ENCODE data around the gene GNG12.

The GNG12 gene

DNA sequence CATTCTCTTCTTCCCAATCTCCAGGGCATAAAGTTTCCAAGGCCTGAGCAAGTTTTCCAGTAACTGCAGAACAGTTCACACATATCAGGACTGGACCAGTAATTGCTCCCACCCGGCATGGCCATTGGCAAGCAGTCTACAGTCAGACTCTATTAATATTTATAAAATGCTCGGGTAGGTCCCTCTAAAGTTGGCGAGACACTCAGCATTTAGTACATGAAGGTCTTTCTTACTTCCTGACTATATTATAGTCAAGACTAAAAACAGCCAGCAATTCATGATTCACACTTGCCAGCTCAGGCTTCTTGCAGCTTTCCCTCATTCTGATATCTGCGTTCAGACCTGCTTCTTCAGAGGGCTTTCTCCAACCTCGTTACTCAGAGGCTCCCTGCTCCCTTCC, 122.8 kb downstream of the GNG12 start:
- H3K9me3 Mint-ChIP-seq, result no peaks in the 10 kb centered on the region
- H3K4me1 Mint-ChIP-seq, result no peaks in the 10 kb centered on the region
- no peak overlapping the region for H3K4me3 Mint-ChIP-seq

DNA sequence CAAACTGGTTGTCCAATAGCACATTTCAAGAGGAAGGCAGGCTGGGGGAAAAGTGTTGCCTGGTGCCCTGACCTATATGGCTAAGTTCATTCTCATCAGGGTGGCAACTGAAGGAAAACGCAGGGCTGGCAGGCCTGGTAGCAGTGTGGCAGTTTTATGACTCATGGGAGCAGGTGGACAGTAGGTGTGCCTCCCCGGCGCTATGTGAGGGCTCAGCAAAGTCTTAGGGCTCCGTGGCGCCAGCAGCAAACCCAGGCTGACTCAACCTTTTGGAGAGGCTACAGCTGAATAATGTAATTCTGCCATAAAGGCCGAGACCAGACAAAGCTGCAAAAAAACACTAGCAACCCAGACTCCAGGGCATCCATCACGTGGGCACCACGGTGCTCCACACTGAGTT, 124.7 kb downstream of the GNG12 start:
- Mint-ChIP-seq H3K4me3 (no peak overlapping the region), H3K4me1 (no peaks in the 10 kb centered on the region), H3K27me3 (no peaks in the 10 kb centered on the region), H3K36me3 (no peaks in the 10 kb centered on the region), H3K9me3 (no peaks in the 10 kb centered on the region), H3K27ac (no peak overlapping the region)
- ATAC-seq (replicated peaks) (no peak), DNase-seq (no peak)

More for the DNA sequence above, 122.8 kb downstream of the GNG12 start:
- ATAC-seq (replicated peaks) (no peak), DNase-seq (no peak)
- H3K36me3 Mint-ChIP-seq, result no peaks in the 10 kb centered on the region
- H3K27me3 Mint-ChIP-seq, result no peaks in the 10 kb centered on the region
- H3K27ac Mint-ChIP-seq, result no peak overlapping the region

DNA sequence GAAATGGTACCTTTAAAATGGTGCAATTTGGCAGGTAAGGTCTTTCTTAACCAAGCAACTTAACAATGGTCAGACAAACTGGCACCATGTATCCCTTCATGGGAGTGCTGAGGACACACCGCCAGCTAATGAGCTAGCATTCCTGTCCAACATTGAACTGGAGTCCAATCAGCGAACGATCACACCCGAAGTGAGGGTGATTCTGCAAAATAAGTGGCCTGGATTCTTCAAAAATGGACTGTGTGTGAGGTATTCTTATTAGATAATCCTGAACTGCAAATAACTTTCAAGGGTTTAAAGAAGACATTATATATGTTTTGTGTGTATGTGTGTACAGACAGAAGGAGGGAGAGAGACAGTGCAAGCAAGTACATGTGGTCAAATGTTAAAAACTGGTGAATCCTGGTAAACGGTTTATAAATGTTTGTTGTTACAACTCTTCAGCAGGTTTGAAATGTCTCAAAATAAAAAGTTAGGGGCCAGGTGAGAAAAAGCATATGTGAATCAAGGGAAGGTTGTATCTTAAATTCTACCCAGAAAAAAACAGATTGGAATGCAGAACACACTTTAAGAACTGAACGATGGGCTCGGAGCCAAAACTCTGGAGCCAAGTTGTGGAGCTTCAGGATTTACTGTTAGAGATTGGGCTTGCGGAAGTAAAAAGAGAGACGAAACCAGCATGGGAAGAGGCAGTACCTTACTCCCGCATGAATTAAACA, 127.4 kb downstream of the GNG12 start:
- no peak for DNase-seq
- H3K9me3 Mint-ChIP-seq, result no peaks in the 10 kb centered on the region
- ATAC-seq (replicated peaks), result no peak
- H3K27ac Mint-ChIP-seq, result no peak overlapping the region
- no peak overlapping the region for H3K4me3 Mint-ChIP-seq
- H3K4me1 Mint-ChIP-seq, result peaks cover 0 to 4% of the 10 kb centered on the region in 2 donors
- H3K36me3 Mint-ChIP-seq, result no peaks in the 10 kb centered on the region
- no peaks in the 10 kb centered on the region for H3K27me3 Mint-ChIP-seq

DNA sequence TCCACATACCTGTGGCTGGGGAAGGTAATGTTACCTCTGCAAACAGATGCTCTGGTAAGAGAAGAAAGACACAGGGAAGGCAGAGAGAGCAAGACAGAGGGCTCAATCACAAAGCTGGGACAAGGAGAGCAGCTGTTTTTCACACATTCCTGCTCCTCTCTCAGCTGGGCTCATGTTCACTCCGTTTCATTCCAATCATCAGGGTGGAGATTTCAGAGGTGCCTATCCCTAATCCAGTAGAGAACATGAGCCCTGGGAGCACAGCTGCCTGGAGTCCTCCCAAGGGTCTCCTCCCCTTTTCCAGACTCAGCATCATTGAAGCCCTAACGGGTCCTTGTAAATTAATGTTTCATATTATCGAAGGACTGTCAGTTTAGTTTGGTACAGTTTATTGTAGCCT, 128.9 kb downstream of the GNG12 start:
- H3K36me3 Mint-ChIP-seq, result no peaks in the 10 kb centered on the region

DNA sequence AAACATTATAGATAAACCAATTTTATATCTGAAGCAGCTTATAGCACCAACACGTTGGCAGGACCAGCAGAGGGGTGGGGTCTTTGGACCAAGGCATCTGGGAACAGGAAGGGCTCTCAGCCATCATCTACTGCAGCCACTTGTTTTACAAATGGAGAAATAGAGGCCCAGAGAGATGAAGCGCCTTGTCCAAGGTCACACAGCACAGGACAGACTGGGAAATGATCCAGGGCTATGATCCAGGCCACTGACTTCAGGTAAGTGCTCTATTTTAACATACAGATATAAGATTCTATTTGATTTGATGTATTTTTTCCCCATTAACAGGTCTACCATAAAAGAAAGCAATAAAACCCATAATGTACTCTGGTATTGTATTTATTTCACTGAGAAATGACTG, 131.4 kb downstream of the GNG12 start:
- DNase-seq (no peak), ATAC-seq (replicated peaks) (no peak)
- Mint-ChIP-seq H3K4me3 (no peak overlapping the region), H3K27me3 (no peaks in the 10 kb centered on the region), H3K4me1 (peaks cover 0 to 7% of the 10 kb centered on the region in 2 donors), H3K27ac (no peak overlapping the region), H3K9me3 (no peaks in the 10 kb centered on the region), H3K36me3 (no peaks in the 10 kb centered on the region)

More for the DNA sequence above, 128.9 kb downstream of the GNG12 start:
- Mint-ChIP-seq H3K27ac (no peak overlapping the region), H3K9me3 (no peaks in the 10 kb centered on the region), H3K4me3 (no peak overlapping the region), H3K4me1 (peaks cover 0 to 7% of the 10 kb centered on the region in 2 donors), H3K27me3 (no peaks in the 10 kb centered on the region)
- no peak for DNase-seq
- ATAC-seq (replicated peaks), result no peak

DNA sequence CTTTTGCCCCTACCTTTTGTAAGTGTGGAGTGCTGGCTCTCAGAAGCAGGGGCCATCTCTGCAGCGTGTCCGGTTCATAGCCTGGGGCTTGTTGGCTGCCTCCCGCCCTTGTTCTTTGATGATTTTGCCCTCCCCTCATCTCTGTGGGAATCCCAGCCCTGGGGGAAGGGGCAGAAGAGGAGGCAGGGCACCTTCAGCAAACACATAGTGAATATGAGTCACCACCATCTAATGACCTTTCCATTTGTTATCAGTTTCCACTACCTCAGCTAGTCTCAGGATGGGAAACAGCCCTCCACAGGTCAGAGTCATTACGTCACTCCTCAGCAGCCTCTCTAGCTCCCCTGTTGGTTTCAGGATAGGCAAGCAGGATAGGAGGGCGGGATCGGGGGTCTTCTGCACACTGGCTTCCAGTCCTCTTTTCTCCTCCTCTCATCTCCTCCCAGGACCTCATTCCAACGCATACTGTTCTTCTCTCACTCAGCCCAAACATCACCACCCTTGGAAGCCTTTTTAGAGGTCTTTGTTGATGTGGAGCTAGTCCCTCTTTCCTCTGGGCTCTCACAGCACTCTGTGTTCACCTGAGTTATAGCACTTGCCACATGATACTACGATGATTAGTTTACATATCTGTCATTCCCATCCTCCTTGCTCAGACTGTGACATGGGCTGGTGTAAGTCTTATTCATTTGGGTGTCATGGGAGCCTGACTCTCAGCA, 132.4 kb downstream of the GNG12 start:
- H3K4me3 Mint-ChIP-seq, result no peak overlapping the region
- H3K4me1 Mint-ChIP-seq, result peaks cover 0 to 7% of the 10 kb centered on the region in 2 donors
- no peaks in the 10 kb centered on the region for H3K27me3 Mint-ChIP-seq
- no peaks in the 10 kb centered on the region for H3K36me3 Mint-ChIP-seq
- peak; percentile 86 to 94 for ATAC-seq (replicated peaks)
- no peaks in the 10 kb centered on the region for H3K9me3 Mint-ChIP-seq
- H3K27ac Mint-ChIP-seq, result no peak overlapping the region
- DNase-seq, result no peak

DNA sequence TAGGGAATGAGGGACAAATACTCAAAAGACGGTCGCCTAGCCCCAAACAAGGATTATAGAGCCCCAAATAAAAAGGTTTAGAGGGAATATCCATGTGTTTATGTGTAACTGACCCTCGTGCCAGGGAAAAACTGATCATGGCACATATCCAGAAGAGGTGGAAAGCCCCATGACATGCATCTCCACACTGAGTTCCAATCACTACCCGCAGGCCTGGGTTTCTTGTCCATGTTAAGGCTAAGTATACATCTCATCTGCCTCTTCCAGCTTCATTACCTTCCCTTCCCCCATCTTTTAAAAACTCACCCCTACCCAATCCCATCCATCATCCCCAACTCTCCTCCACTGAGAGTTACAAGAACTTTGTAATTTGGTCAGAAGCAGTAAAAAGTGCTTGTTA, 133.0 kb downstream of the GNG12 start:
- peaks cover 0 to 7% of the 10 kb centered on the region in 2 donors for H3K4me1 Mint-ChIP-seq
- no peaks in the 10 kb centered on the region for H3K27me3 Mint-ChIP-seq
- H3K36me3 Mint-ChIP-seq, result no peaks in the 10 kb centered on the region
- no peak overlapping the region for H3K4me3 Mint-ChIP-seq
- ATAC-seq (replicated peaks) (no peak), DNase-seq (no peak)
- no peak overlapping the region for H3K27ac Mint-ChIP-seq
- no peaks in the 10 kb centered on the region for H3K9me3 Mint-ChIP-seq

DNA sequence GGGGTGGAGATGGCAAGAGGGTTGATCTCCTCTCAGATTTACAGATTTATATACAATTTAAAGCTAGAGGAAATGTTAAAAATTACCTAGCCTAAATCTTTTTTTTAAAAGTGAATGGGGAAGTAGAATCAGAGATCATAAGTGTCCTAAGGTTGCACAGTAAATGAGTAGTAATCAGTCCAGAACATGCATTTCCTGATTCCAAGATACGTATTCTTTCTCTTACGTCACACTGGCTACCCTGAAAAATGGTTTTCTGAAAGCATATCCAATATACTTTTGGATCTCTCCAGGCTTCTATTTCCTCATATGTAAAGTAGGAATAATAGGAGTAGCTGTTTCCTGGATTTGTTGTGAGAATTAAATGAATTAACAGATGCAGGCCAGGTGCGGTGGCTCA, 136.6 kb downstream of the GNG12 start:
- Mint-ChIP-seq H3K36me3 (no peaks in the 10 kb centered on the region), H3K4me1 (peaks cover 0 to 7% of the 10 kb centered on the region in 2 donors), H3K27me3 (no peaks in the 10 kb centered on the region), H3K27ac (no peak overlapping the region), H3K9me3 (no peaks in the 10 kb centered on the region), H3K4me3 (no peak overlapping the region)
- ATAC-seq (replicated peaks), result no peak
- no peak for DNase-seq

DNA sequence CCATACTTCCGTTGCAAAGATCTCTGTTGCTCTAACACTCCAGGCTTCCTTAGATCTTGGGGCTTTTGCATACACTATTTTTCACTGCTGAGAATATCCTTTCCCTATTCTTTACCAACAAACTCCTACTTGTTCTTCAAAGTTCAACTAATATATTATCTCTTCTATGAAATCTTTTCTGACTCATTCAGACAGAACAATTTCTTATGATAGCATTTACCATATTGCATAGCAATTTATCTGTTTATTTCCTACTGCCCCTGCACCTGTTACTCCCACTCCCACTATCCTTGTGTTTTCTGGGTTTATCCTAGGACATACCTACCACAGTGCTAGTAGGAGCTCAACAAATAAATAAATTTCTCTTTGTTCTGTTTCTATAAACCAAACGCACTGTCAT, 137.3 kb downstream of the GNG12 start:
- Mint-ChIP-seq H3K36me3 (no peaks in the 10 kb centered on the region), H3K9me3 (no peaks in the 10 kb centered on the region), H3K4me1 (peaks cover 0 to 4% of the 10 kb centered on the region in 2 donors), H3K27me3 (no peaks in the 10 kb centered on the region), H3K4me3 (no peak overlapping the region), H3K27ac (no peak overlapping the region)
- DNase-seq (no peak), ATAC-seq (replicated peaks) (no peak)

DNA sequence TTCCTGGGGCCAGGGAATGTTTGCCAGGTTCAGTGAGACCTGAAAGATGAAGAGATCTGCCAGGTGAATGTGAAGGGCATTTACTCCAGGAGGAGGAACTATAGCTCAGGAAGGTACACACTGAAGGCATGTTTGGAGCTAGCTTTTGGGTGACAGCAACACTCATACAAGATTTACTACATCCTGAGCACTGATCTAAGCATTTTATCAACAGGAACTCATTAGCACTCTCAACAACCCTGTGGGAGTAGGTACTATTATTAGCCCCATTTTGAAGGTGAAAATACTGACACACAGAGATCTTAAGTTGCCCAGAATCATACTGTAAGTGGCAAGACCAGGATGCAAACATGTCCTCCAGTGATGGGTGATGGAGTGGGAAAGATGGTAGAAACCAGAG, 141.6 kb downstream of the GNG12 start:
- no peak overlapping the region for H3K4me3 Mint-ChIP-seq
- no peak overlapping the region for H3K27ac Mint-ChIP-seq
- DNase-seq (no peak), ATAC-seq (replicated peaks) (no peak)
- H3K36me3 Mint-ChIP-seq, result peaks cover 4 to 9% of the 10 kb centered on the region in 2 donors
- H3K4me1 Mint-ChIP-seq, result peaks cover 4 to 6% of the 10 kb centered on the region in 2 donors
- no peaks in the 10 kb centered on the region for H3K9me3 Mint-ChIP-seq
- H3K27me3 Mint-ChIP-seq, result no peaks in the 10 kb centered on the region

DNA sequence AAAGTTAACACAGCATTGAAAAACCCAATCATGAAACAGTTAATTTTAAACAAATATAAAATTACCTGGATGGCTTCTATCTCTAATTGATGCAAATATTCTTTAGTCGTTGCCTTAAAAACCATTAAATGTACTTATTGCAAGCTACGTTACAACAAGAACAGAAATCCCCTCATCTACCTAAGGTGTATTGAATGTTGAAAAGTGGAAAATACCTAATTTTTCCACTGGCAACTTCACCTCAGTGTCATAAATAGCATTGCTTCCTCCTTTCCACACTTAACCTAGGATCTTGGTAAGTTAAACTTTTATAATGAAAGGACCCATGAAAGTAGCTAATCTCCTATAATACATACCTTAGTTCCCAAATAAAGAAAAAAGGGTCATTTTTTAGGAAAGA, 142.9 kb downstream of the GNG12 start:
- H3K4me3 Mint-ChIP-seq, result no peak overlapping the region
- H3K9me3 Mint-ChIP-seq, result no peaks in the 10 kb centered on the region
- ATAC-seq (replicated peaks) (no peak), DNase-seq (no peak)
- H3K27me3 Mint-ChIP-seq, result no peaks in the 10 kb centered on the region
- peaks cover 8 to 12% of the 10 kb centered on the region in 2 donors for H3K4me1 Mint-ChIP-seq
- peaks cover 4 to 9% of the 10 kb centered on the region in 2 donors for H3K36me3 Mint-ChIP-seq
- H3K27ac Mint-ChIP-seq, result no peak overlapping the region

DNA sequence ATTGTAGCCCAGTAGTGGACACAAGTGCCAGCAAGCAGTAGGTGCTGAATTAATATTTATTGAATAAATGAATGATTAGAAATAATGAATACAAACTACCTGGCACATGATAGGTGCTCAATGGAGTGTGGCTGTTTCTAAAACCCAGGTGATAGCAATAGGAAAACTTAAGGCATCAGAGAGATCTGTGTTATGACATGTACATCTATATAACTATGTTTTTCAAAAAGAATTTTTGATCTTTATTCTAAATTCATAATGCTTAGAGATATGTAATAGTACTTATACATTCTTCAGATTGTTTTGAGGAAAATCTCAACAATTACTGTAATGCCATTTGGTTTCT, 143.3 kb downstream of the GNG12 start:
- H3K27me3 Mint-ChIP-seq, result no peaks in the 10 kb centered on the region
- no peak overlapping the region for H3K4me3 Mint-ChIP-seq
- H3K4me1 Mint-ChIP-seq, result peaks cover 9 to 14% of the 10 kb centered on the region in 2 donors
- H3K9me3 Mint-ChIP-seq, result no peaks in the 10 kb centered on the region
- ATAC-seq (replicated peaks) (no peak), DNase-seq (no peak)
- no peak overlapping the region for H3K27ac Mint-ChIP-seq
- H3K36me3 Mint-ChIP-seq, result peaks cover 4 to 9% of the 10 kb centered on the region in 2 donors

DNA sequence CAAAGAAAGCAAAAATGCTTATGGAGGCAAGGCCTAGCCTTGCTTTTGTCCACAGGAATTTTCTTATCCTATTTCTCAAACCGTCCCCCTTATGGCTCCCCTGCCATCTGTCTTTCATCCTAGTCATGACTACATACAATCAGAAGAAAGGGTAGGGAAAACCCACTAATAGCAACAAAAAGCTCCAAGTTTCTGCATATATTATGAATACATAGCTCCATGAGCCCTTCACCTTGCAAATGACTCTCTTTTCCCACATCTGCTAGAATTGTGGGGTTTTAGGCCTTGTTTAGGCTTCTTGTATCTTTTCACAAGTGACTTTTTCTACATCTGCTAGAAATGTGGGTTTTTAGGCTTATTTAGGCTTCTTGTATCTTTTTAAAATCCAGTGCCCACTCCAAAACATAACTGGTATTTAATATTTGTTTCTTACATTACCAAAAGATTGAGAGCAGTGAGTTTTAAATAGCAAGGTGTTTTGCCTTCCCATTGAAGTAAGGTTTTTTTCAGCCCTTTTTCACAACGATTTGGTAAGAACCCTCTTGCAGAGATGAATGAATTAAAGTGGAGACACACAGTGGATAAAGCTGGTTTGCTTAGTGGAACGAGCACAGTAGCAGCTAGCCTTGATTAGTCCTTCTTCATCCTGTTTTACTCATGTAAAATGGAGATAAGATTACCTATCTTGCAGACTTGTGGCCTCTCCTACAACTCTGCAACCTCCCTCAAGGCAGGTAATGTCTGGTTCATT, 143.8 kb downstream of the GNG12 start:
- Mint-ChIP-seq H3K4me1 (peaks cover 13 to 19% of the 10 kb centered on the region in 2 donors), H3K9me3 (no peaks in the 10 kb centered on the region), H3K4me3 (no peak overlapping the region), H3K36me3 (peaks cover 4 to 9% of the 10 kb centered on the region in 2 donors), H3K27me3 (no peaks in the 10 kb centered on the region), H3K27ac (no peak overlapping the region)
- no peak for DNase-seq
- no peak for ATAC-seq (replicated peaks)

DNA sequence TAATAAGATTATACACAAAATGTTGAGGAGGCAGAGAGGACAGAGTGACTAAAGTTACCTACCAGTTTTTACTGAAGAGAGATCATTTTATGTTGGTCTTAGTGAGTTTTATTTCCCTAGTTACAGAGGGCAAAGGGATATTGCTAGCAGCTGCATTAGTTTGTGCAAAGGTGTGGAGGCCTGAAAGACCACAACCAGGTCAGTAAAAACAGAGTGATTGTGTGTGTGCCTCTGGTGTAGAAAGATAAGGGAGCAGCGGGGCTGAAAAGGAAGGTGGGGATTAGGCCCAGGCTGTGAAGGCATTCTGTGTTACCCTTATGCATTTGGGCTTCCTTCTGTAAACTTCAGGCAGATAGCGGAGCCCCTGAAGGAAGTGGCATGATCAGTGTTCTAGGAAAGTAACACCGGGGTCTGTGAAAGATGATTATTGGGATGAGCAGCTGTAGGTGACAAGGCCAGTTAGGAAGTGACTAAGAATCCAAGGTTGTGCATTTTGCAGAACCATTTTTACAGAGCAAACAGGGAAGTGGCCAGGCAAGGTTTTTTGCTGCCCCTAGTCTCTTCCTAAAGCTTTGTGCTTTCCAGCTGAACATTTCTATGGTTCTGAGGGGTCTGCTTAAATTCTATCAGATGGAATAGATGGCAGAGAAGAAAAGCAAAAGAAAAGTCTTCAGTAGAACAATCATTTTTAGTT, 144.6 kb downstream of the GNG12 start:
- H3K9me3 Mint-ChIP-seq, result no peaks in the 10 kb centered on the region
- no peak overlapping the region for H3K4me3 Mint-ChIP-seq
- no peak overlapping the region for H3K27ac Mint-ChIP-seq
- H3K36me3 Mint-ChIP-seq, result peaks cover 4 to 9% of the 10 kb centered on the region in 2 donors
- ATAC-seq (replicated peaks) (no peak), DNase-seq (no peak)
- peaks cover 18 to 27% of the 10 kb centered on the region in 2 donors for H3K4me1 Mint-ChIP-seq
- H3K27me3 Mint-ChIP-seq, result no peaks in the 10 kb centered on the region
